HepG2 (cell line): ENCODE data around the gene AMPD2. TPM values are rescaled to one million over a fixed set of nuclear protein-coding genes. Genes with fewer than 3 reads are reported as not detected.

Experiments used
- ATAC-seq: fragments of 200-7000 bp; cut with Tn5 transposase; 3 replicates; pipeline ENCODE4 v1.9.1; 2020; ENCODE audit warnings: mild to moderate bottlenecking, moderate library complexity
- BruUV-seq: library from RNA; stranded (reverse); fragments of 400-500 nt; replicated peaks from 2 replicates; lab custom pipeline; 2021; lab: Mats Ljungman, UMichigan
- CTCF ChIA-PET: fragments of 300-600 bp; formaldehyde crosslinking; extraction: SDS; loops from one replicate; lab custom pipeline; 2021; ENCODE audit warnings: low total read pairs, inconsistent platforms, low intra/inter-chr PET ratio; lab: Yijun Ruan, JAX
- POLR2A ChIA-PET: fragments of 350-600 bp; sonication (Branson Sonifier 250); formaldehyde crosslinking; loops from one replicate; lab custom pipeline; 2020; ENCODE audit warnings: antibody characterized with exemption, inconsistent platforms; lab: Yijun Ruan, JAX
- DNase-seq: peaks from one replicate; pipeline ENCODE4 v3.0.0-alpha.2; 2015; ENCODE audit warnings: low spot score
- FAIRE-seq: peaks from 3 replicates; lab custom pipeline; 2011; peaks lifted over from hg19 to GRCh38; lab: Jason Lieb, UNC
- H2AFZ ChIP-seq: one replicate; pipeline ENCODE4 v1.6.1; 2011; ENCODE audit warnings: low read length, inconsistent platforms
- H3K27ac ChIP-seq: fragments of 300-600 bp; 3 replicates; pipeline ENCODE4 v1.8.0; 2011; ENCODE audit warnings: mixed run types, mild to moderate bottlenecking, mixed read lengths, low read length, inconsistent platforms; ENCODE audit not compliant: insufficient read depth; ENCODE audit errors: extremely low read length
- H3K27me3 ChIP-seq, 2 experiments: fragments of 200-600 bp in 1 of 2; 2 replicates in 1 of 2; 3 replicates in 1 of 2; pipeline versions ENCODE4 v1.6.0 to v1.8.0; 2011; ENCODE audit warnings: low read length in 2 of 2, mild to moderate bottlenecking in 2 of 2, moderate library complexity in 2 of 2, inconsistent platforms in 1 of 2; ENCODE audit not compliant: insufficient read depth in 2 of 2, control insufficient read depth in 1 of 2
- H3K36me3 ChIP-seq, 2 experiments: fragments of 200-600 bp in 1 of 2; replicated peaks in 1 of 2; 2 replicates in 1 of 2; 3 replicates in 1 of 2; pipeline versions ENCODE4 v1.5.1 to v1.8.0; 2011; ENCODE audit warnings: low read length in 2 of 2, inconsistent platforms in 1 of 2; ENCODE audit not compliant: insufficient read depth in 2 of 2, control insufficient read depth in 1 of 2
- H3K4me1 ChIP-seq: 2 replicates; pipeline ENCODE4 v1.5.1; 2012; ENCODE audit warnings: low read length, inconsistent platforms; ENCODE audit not compliant: insufficient read depth
- H3K4me2 ChIP-seq: 2 replicates; pipeline ENCODE4 v1.6.0; 2011; ENCODE audit warnings: low read depth, low read length, inconsistent platforms
- H3K4me3 ChIP-seq, 3 experiments: fragments of 200-600 bp in 1 of 3; sonication (generic), shearing (Covaris generic) in 1 of 3; replicated peaks in 1 of 3; 2 replicates each; pipeline ENCODE4 v1.5.1; 2011 to 2016; ENCODE audit warnings: low read length in 3 of 3, inconsistent platforms in 2 of 3, low read depth in 2 of 3, mild to moderate bottlenecking in 2 of 3, control low read depth in 1 of 3, mixed read lengths in 1 of 3; ENCODE audit not compliant: insufficient read depth in 1 of 3
- H3K79me2 ChIP-seq: one replicate; pipeline ENCODE4 v1.6.1; 2011; ENCODE audit warnings: low read length, inconsistent platforms; ENCODE audit not compliant: insufficient read depth
- H3K9ac ChIP-seq: 2 replicates; pipeline ENCODE4 v1.6.0; 2011; ENCODE audit warnings: mild to moderate bottlenecking, low read depth, low read length, inconsistent platforms; ENCODE audit not compliant: insufficient read depth
- H3K9me3 ChIP-seq: 2 replicates; pipeline ENCODE4 v1.5.1; 2012; ENCODE audit warnings: mild to moderate bottlenecking, low read length
- H4K20me1 ChIP-seq: 2 replicates; pipeline ENCODE4 v1.6.0; 2011; ENCODE audit warnings: inconsistent platforms, mild to moderate bottlenecking, low read length, moderate library complexity; ENCODE audit not compliant: insufficient read depth
- ATF4 ChIP-seq, 2 experiments: fragments of 450-650 bp in 1 of 2; sonication (generic) in 1 of 2; formaldehyde crosslinking; IDR thresholded peaks; 2 replicates each; pipeline versions ENCODE4 v1.5.0 to v1.8.0; 2020 to 2022; ENCODE audit warnings: mild to moderate bottlenecking in 1 of 2, missing genetic modification reagents in 1 of 2
- HNF4A ChIP-seq: sonication (generic); formaldehyde crosslinking; IDR thresholded peaks from 2 replicates; pipeline ENCODE4 v1.4.0; 2020; ENCODE audit warnings: missing genetic modification reagents
- NAIF1 ChIP-seq: sonication (generic); formaldehyde crosslinking; IDR thresholded peaks from 2 replicates; pipeline ENCODE4 v1.5.0; 2020; ENCODE audit warnings: mild to moderate bottlenecking, missing genetic modification reagents, borderline replicate concordance
- RFX1 ChIP-seq: fragments of 450-650 bp; IDR thresholded peaks from 2 replicates; pipeline ENCODE4 v1.6.1; 2017
- ZNF281 ChIP-seq: sonication (generic); formaldehyde crosslinking; IDR thresholded peaks from 2 replicates; pipeline ENCODE4 v1.4.0; 2020; ENCODE audit warnings: missing genetic modification reagents, borderline replicate concordance
- WGBS: methylation state at CpG from one replicate; pipeline ENCODE4 v1.1.6; 2017; ENCODE audit warnings: low lambda C conversion rate; 5-methylcytosine and 5-hydroxymethylcytosine counted together
- in situ Hi-C: cut with HindIII; loops from 2 replicates; pipeline ENCODE4 v1.10.0; 2017; ENCODE audit warnings: low pct_unique_long_range_greater_than_20kb; ENCODE audit not compliant: extremely low pct_ligation_motif_present
- intact Hi-C: fragments of 100-400 bp; cut with micrococcal nuclease; formaldehyde crosslinking; loops from one replicate; pipeline ENCODE4 v1.10.0; 2022; ENCODE audit not compliant: unreplicated experiment
- polyA plus RNA-seq, 8 experiments: library from polyadenylated mRNA; depleted of rRNA in 3 of 8; stranded (reverse) in 7 of 8; unstranded in 1 of 8; fragments of >200 nt; fragmentation: Illumina TruSeq in 4 of 8; extraction: Trizol in 4 of 8; gene quantifications; 2 replicates each; pipeline versions ENCODE4 v1.2.1 to v1.2.3, GENCODE V29; 2011 to 2016; ENCODE audit warnings: low read depth in 4 of 8, missing spikeins in 1 of 8, mixed read lengths in 1 of 8; ENCODE audit not compliant: insufficient read depth in 1 of 8
- total RNA-seq, 5 experiments: library from RNA; depleted of rRNA; stranded (reverse); fragments of >200 nt; fragmentation: Illumina TruSeq; extraction: Trizol; gene quantifications; 2 replicates each; pipeline ENCODE4 v1.2.3, GENCODE V29; 2016; ENCODE audit warnings: low read depth in 1 of 5

AMPD2 gene
- total and polyA plus RNA-seq, 2 of the 13 experiments (the other 11 are each of a cell fraction or from before 2014, with no cell fraction given) = 62.3 to 82.0 TPM

GRCh38 chr1:109582021-109582420 is 37.6 kb upstream of the AMPD2 start (continued):
- TF ChIP-seq ZNF281 (CRISPR knock-in tag) (no peak), RFX1 (no peak)

GRCh38 chr1:109584766-109585165 is 34.9 kb upstream of the AMPD2 start:
- no peak overlapping the region for H3K9ac ChIP-seq
- H3K4me3 ChIP-seq = no peak overlapping the region
- WGBS = 18% methylated on average over 1 of the region's 1 CpG
- intact Hi-C loops (loop anchor here (5.0 kb wide), 1 partner anchor 37 kb away; the partner anchor contains the start of gene GNAI3), in situ Hi-C loops (no loop called here)
- ChIA-PET CTCF (no interaction called here), POLR2A (no interaction called here)
- H3K9me3 ChIP-seq = no peaks in the 10 kb centered on the region
- peaks cover 54% of the 10 kb centered on the region for H3K4me1 ChIP-seq
- peaks cover 11 to 40% of the 10 kb centered on the region in 2 experiments for H3K36me3 ChIP-seq
- H3K27ac ChIP-seq = no peak overlapping the region
- DNase-seq (no peak), ATAC-seq (no peak), FAIRE-seq (no peak)
- no peaks in the 10 kb centered on the region for H4K20me1 ChIP-seq
- no peak overlapping the region for H3K4me2 ChIP-seq
- TF ChIP-seq NAIF1 (CRISPR knock-in tag) = no peak
- peak in 1 of 2 experiments; percentile 44; a peak in 2 of 4 replicates for TF ChIP-seq ATF4 (CRISPR knock-in tag; IDR thresholded peaks at IDR 0.05)
- peak; percentile 25; the same call in 1 of the 2 replicates for TF ChIP-seq HNF4A (CRISPR knock-in tag)
- H3K27me3 ChIP-seq = no peaks in the 10 kb centered on the region
- H3K79me2 ChIP-seq = no peaks in the 10 kb centered on the region
- BruUV-seq = TSS peak; percentile 16
- no peak overlapping the region for H2AFZ ChIP-seq
